ENCODE measurements around the gene CCND2. TPM values are rescaled to one million over a fixed set of nuclear protein-coding genes. Genes with fewer than 3 reads are reported as not detected.

Gene CCND2
- total and polyA plus RNA-seq, 4 donors, result 17.1 to 170 (median 77.0) TPM

GRCh38 chr12:4266990-4267389, 6.6 kb upstream of the CCND2 start:
- ATAC-seq (ENCODE audit: low FRiP score), result no peak
- intact Hi-C loops (cut with DNase I), result no loop called here
- Histone ChIP-seq H3K4me1 (ENCODE audit: control insufficient read depth in 1 of 2, insufficient read depth in 2 of 2, low read length in 2 of 2) (peaks cover 0 to 2% of the 10 kb centered on the region in 2 donors), H3K27me3 (ENCODE audit: control insufficient read depth in 1 of 2, insufficient read depth in 2 of 2, low read length in 1 of 2) (no peaks in the 10 kb centered on the region), H3K36me3 (ENCODE audit: control insufficient read depth in 1 of 2, insufficient read depth in 2 of 2, low read length in 1 of 2) (no peaks in the 10 kb centered on the region), H3K4me3 (ENCODE audit: low read length in 2 of 2) (no peak overlapping the region), H3K27ac (ENCODE audit: low read depth in 1 of 2, low read length in 2 of 2) (no peak overlapping the region), H3K9me3 (ENCODE audit: control insufficient read depth, low read length) (no peaks in the 10 kb centered on the region)
- DNase-seq, result no peak
- WGBS, 2 donors, result 96% methylated on average over 2 of the region's 2 CpGs

DNA sequence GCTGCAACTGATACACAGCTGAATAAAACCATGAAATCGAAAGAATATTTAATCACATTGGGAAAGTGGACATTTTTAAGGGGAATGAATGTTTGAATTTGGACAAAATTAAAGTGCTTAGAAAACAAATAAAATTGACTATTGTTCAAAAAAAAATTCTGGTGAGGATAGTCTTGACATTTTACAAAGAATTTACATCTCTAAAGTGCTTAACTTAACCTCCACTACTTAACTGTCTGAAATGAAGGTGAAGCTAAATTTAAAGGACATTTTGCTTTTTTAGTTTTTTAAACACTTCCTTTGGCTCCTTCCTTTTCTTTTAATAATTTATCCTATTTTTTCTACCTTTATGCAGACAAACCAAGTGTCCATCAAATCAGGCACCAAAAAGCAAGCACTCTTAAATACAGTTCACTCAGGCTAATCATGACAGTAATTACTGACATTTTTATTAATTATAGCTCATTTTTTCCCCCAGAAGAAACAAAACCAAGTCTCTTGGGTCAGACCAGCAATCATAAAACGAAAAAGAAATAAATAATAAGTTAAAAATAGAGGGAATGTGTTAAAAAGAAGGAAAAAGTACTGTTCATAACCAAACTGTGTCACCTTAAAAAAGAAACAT, 5.7 kb upstream of the CCND2 start:
- WGBS, 2 donors, result 56 to 59% methylated on average over 2 of the region's 2 CpGs
- no peak overlapping the region for H3K4me3 ChIP-seq (ENCODE audit: low read length in 2 of 2)
- H3K9me3 ChIP-seq (ENCODE audit: control insufficient read depth, low read length), result no peaks in the 10 kb centered on the region
- H3K36me3 ChIP-seq (ENCODE audit: control insufficient read depth in 1 of 2, insufficient read depth in 2 of 2, low read length in 1 of 2), result no peaks in the 10 kb centered on the region
- intact Hi-C loops (cut with DNase I), result no loop called here
- no peak overlapping the region for H3K27ac ChIP-seq (ENCODE audit: low read depth in 1 of 2, low read length in 2 of 2)
- H3K4me1 ChIP-seq (ENCODE audit: control insufficient read depth in 1 of 2, insufficient read depth in 2 of 2, low read length in 2 of 2), result peaks cover 0 to 2% of the 10 kb centered on the region in 2 donors
- ATAC-seq (ENCODE audit: low FRiP score) (no peak), DNase-seq (no peak)
- no peaks in the 10 kb centered on the region for H3K27me3 ChIP-seq (ENCODE audit: control insufficient read depth in 1 of 2, insufficient read depth in 2 of 2, low read length in 1 of 2)

DNA sequence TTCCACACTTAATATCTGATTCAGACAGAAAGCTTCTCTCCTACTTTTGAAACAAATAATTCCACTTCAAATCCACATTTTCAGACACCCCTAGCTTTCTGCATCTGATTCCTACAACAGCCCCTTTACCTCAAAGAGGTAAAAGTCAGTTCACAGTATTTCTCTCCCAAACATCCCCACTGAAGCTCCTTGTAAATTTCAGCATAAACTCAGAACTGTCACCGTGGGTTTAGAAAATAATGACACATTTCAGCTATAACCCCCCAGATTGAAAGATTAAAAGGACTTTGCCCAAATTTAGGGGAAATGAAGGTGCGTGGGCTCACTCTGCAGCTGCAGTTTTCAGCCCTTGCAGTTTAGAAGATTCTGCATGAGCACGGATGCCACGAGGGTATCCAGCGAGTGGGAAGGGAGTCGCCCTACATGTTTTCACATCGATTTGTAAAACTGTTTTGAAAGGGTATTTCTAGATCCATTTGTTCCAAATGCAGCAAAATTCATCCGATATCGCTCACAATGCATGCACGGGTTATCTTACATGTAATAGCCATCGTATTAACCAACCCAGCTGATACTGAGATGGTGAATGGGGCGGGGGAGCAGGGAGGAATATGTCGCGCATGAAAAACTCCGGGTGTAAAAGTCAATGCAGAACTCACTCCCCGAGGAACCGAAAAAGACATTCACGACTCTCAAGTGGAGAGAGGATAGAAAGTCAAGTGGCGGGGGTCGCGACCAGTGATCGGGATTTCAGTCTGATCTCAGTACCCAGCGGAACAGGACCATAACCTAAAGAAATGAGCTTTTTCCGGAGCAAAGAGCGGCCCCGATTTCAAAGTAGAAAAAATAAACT, 5.0 kb upstream of the CCND2 start:
- no peaks in the 10 kb centered on the region for H3K9me3 ChIP-seq (ENCODE audit: control insufficient read depth, low read length)
- peaks cover 0 to 2% of the 10 kb centered on the region in 2 donors for H3K4me1 ChIP-seq (ENCODE audit: control insufficient read depth in 1 of 2, insufficient read depth in 2 of 2, low read length in 2 of 2)
- DNase-seq, result no peak
- no peak for ATAC-seq (ENCODE audit: low FRiP score)
- H3K36me3 ChIP-seq (ENCODE audit: control insufficient read depth in 1 of 2, insufficient read depth in 2 of 2, low read length in 1 of 2), result no peaks in the 10 kb centered on the region
- no peaks in the 10 kb centered on the region for H3K27me3 ChIP-seq (ENCODE audit: control insufficient read depth in 1 of 2, insufficient read depth in 2 of 2, low read length in 1 of 2)
- no peak overlapping the region for H3K27ac ChIP-seq (ENCODE audit: low read depth in 1 of 2, low read length in 2 of 2)
- WGBS, 2 donors, result 4 to 5% methylated on average over 26 of the region's 26 CpGs
- peak overlapping the region; percentile 63 to 85 for H3K4me3 ChIP-seq (ENCODE audit: low read length in 2 of 2)
- intact Hi-C loops (cut with DNase I), result no loop called here

DNA sequence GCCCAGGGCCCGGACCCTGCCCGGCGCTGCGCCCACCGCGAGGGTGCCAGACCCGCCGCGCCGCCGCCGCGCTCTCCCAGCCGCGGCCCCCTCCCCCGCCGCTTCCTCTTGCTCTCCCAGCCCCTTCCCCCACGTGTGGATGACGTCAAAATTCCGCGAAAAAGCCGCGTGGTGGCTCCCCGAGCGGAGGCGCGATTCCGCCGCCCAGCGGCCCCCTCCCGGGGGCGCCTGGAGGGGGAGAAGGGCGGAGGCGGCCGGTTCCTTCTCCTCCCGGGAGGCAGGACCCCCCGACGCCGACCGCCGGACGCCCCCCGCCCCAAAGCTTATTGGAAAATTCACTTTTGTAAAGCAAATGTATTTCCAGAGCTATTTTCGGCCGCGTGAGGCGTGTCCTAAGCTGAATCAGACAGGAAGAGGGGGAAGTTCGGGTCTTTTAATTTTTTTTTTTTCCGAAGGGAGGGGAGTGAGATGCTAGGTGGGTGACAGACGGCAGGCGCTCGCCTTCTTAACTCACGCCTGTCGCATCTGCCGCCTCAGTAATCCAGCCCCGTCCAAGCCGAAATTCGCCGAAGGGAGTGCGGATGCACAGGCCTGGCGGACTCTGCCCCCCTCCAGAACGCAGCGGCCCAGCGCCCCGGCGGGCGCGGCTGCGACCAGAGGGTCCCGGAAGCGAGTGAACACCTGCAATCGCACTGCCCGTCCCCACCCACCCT, 4.1 kb upstream of the CCND2 start:
- ATAC-seq (ENCODE audit: low FRiP score), result peak; percentile 71
- peak; percentile 93 to 95 for DNase-seq
- Histone ChIP-seq H3K9me3 (ENCODE audit: control insufficient read depth, low read length) (no peaks in the 10 kb centered on the region), H3K36me3 (ENCODE audit: control insufficient read depth in 1 of 2, insufficient read depth in 2 of 2, low read length in 1 of 2) (no peaks in the 10 kb centered on the region), H3K27me3 (ENCODE audit: control insufficient read depth in 1 of 2, insufficient read depth in 2 of 2, low read length in 1 of 2) (no peaks in the 10 kb centered on the region), H3K4me1 (ENCODE audit: control insufficient read depth in 1 of 2, insufficient read depth in 2 of 2, low read length in 2 of 2) (peaks cover 0 to 2% of the 10 kb centered on the region in 2 donors), H3K4me3 (ENCODE audit: low read length in 2 of 2) (peak overlapping the region; percentile 63 to 85), H3K27ac (ENCODE audit: low read depth in 1 of 2, low read length in 2 of 2) (no peak overlapping the region)
- 1% methylated on average over 40 to 73 of the region's 73 CpGs for WGBS, 2 donors
- intact Hi-C loops (cut with DNase I), result no loop called here

- H3K27me3 ChIP-seq (ENCODE audit: control insufficient read depth in 1 of 2, insufficient read depth in 2 of 2, low read length in 1 of 2), result no peaks in the 10 kb centered on the region
- 5 to 7% methylated on average over 38 to 39 of the region's 39 CpGs for WGBS, 2 donors
Measured at GRCh38 chr12:4270016-4270830, 3.3 kb upstream of the CCND2 start.

DNA sequence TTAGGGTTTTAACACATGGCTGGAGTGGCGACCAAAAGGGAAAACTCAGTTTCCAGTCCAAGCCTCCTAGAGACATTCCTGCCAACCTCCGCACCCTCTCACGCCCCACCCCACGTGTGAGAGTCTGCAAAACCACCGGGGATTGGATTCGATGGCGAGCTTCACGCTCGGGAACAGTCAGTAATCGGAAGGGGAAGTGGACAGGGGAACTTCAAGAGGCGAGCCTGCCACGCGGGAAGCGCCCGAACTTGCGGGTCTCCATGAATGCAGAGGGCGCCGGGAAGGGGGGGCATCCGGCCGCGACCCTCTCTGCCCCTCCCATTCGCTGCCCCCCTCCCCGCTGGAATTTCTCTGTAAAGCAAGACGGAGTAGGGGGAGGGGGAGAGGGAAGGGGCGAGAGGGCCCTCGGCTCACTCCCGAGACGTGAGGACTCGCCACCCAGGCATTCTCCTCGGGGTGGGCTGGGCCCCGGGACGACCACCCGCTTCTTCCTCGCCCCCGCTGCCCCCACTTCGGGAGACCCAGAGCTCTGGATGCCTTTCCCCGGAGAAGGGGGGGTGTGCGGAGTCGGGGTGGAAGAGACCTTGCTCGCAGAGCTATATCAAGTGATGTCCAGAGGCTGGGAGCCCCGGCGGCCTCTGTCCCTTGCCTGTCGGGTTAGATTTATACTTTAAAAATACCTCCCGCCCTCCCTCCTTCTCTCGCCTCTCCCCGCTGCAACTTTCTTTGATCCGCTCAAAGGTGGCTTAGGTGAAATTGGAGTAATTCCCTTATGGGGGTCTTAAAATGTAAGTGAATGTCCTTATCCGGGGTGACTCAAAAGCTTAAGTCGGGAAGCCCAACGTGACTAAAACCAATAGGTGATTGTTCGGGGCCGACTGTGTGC, 2.5 kb upstream of the CCND2 start:
- Histone ChIP-seq H3K27ac (ENCODE audit: low read depth in 1 of 2, low read length in 2 of 2) (no peak overlapping the region), H3K4me3 (ENCODE audit: low read length in 2 of 2) (peak overlapping the region; percentile 21 to 49), H3K9me3 (ENCODE audit: control insufficient read depth, low read length) (no peaks in the 10 kb centered on the region), H3K4me1 (ENCODE audit: control insufficient read depth in 1 of 2, insufficient read depth in 2 of 2, low read length in 2 of 2) (peaks cover 0 to 2% of the 10 kb centered on the region in 2 donors), H3K27me3 (ENCODE audit: control insufficient read depth in 1 of 2, insufficient read depth in 2 of 2, low read length in 1 of 2) (no peaks in the 10 kb centered on the region), H3K36me3 (ENCODE audit: control insufficient read depth in 1 of 2, insufficient read depth in 2 of 2, low read length in 1 of 2) (no peaks in the 10 kb centered on the region)
- ATAC-seq (ENCODE audit: low FRiP score), result no peak
- intact Hi-C loops (cut with DNase I), result no loop called here
- DNase-seq, result peak; percentile 82 to 86
- 6 to 7% methylated on average over 44 to 52 of the region's 52 CpGs for WGBS, 2 donors

More at GRCh38 chr12:4270016-4270830, 3.3 kb upstream of the CCND2 start:
- peak in 1 of 2 donors; percentile 79 for DNase-seq
- peak overlapping the region; percentile 21 to 63 for H3K4me3 ChIP-seq (ENCODE audit: low read length in 2 of 2)
- peaks cover 0 to 2% of the 10 kb centered on the region in 2 donors for H3K4me1 ChIP-seq (ENCODE audit: control insufficient read depth in 1 of 2, insufficient read depth in 2 of 2, low read length in 2 of 2)
- H3K9me3 ChIP-seq (ENCODE audit: control insufficient read depth, low read length), result no peaks in the 10 kb centered on the region
- H3K27ac ChIP-seq (ENCODE audit: low read depth in 1 of 2, low read length in 2 of 2), result no peak overlapping the region
- no peak for ATAC-seq (ENCODE audit: low FRiP score)
- intact Hi-C loops (cut with DNase I), result no loop called here
- no peaks in the 10 kb centered on the region for H3K36me3 ChIP-seq (ENCODE audit: control insufficient read depth in 1 of 2, insufficient read depth in 2 of 2, low read length in 1 of 2)

DNA sequence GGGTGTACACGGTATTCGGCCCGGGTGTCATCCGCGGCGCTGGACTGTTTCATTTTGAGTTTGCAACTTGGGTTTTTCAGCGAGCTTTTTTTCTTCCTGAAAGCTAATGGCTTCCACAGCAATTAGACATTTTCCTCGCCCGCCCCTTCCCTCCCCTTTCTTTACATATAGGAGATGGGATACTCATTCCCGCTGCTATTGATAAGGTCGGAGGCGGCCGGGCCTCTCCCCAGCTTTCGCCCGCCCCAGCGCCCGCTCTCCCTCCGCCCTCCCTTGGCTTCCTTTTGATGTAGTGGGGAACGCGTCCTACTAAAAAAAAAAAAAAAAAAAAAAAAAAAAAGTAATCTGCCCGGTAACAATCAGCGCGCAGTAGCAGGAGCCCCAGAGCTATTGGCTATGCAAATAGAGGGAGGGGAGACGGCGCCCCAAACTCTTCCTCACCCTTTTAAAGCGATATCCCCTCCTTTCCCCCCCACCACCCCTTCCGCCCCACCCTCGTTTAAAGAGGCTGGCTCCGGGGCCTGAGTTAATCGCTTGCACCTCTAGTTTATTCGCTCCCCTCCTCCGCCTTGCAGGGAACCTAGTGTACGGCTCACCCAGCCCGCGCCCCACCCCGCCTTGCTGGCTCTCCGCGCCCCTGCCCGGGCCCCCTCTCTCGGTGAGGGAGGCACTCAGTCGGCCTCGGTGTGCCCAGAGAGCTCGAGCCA, 1.7 kb upstream of the CCND2 start:
- Histone ChIP-seq H3K27me3 (ENCODE audit: control insufficient read depth in 1 of 2, insufficient read depth in 2 of 2, low read length in 1 of 2) (no peaks in the 10 kb centered on the region), H3K4me3 (ENCODE audit: low read length in 2 of 2) (peak overlapping the region; percentile 21 to 49), H3K27ac (ENCODE audit: low read depth in 1 of 2, low read length in 2 of 2) (no peak overlapping the region), H3K9me3 (ENCODE audit: control insufficient read depth, low read length) (no peaks in the 10 kb centered on the region), H3K4me1 (ENCODE audit: control insufficient read depth in 1 of 2, insufficient read depth in 2 of 2, low read length in 2 of 2) (peaks cover 0 to 2% of the 10 kb centered on the region in 2 donors), H3K36me3 (ENCODE audit: control insufficient read depth in 1 of 2, insufficient read depth in 2 of 2, low read length in 1 of 2) (no peaks in the 10 kb centered on the region)
- DNase-seq (peak; percentile 88), ATAC-seq (ENCODE audit: low FRiP score) (peak; percentile 49)
- 4 to 6% methylated on average over 41 to 43 of the region's 43 CpGs for WGBS, 2 donors
- intact Hi-C loops (cut with DNase I), result no loop called here
